Osteocyte (in vitro differentiated cells): ENCODE results near the gene COL4A2. TPM values are rescaled to one million over a fixed set of nuclear protein-coding genes. Genes with fewer than 3 reads are reported as not detected.

Experiments used
- DNase-seq: peaks from one replicate; pipeline ENCODE4 v3.0.0; 2021; ENCODE audit warnings: mixed read lengths; ENCODE audit not compliant: unreplicated experiment; ENCODE audit errors: extremely low spot score
- H3K27ac Mint-ChIP-seq: one replicate; pipeline ENCODE4 v1.8.0; 2021; ENCODE audit warnings: mild to moderate bottlenecking, mixed read lengths; ENCODE audit not compliant: unreplicated experiment
- H3K27me3 Mint-ChIP-seq: one replicate; pipeline ENCODE4 v1.8.0; 2021; ENCODE audit warnings: mixed read lengths; ENCODE audit not compliant: unreplicated experiment
- H3K36me3 Mint-ChIP-seq: one replicate; pipeline ENCODE4 v1.8.0; 2021; ENCODE audit warnings: mixed read lengths; ENCODE audit not compliant: unreplicated experiment
- H3K4me1 Mint-ChIP-seq: one replicate; pipeline ENCODE4 v1.8.0; 2021; ENCODE audit warnings: mixed read lengths; ENCODE audit not compliant: unreplicated experiment
- H3K4me3 Mint-ChIP-seq: one replicate; pipeline ENCODE4 v1.8.0; 2021; ENCODE audit warnings: mild to moderate bottlenecking, moderate library complexity, mixed read lengths; ENCODE audit not compliant: unreplicated experiment
- H3K9me3 Mint-ChIP-seq: one replicate; pipeline ENCODE4 v1.8.0; 2021; ENCODE audit warnings: mixed read lengths; ENCODE audit not compliant: unreplicated experiment
- total RNA-seq: library from RNA; stranded (reverse); gene quantifications from 2 replicates; pipeline ENCODE4 v1.2.1, GENCODE V29; 2021
- TF ChIP-seq, protein P1 (sequence below): fragments of 200-600 bp; sonication (generic); IDR thresholded peaks from 2 replicates; pipeline ENCODE4 v1.5.0; 2021; ENCODE audit warnings: antibody characterized with exemption, mild to moderate bottlenecking, moderate library complexity

The COL4A2 gene
- total RNA-seq, 1 donor from 2014 or later, result 2,001 TPM

DNA sequence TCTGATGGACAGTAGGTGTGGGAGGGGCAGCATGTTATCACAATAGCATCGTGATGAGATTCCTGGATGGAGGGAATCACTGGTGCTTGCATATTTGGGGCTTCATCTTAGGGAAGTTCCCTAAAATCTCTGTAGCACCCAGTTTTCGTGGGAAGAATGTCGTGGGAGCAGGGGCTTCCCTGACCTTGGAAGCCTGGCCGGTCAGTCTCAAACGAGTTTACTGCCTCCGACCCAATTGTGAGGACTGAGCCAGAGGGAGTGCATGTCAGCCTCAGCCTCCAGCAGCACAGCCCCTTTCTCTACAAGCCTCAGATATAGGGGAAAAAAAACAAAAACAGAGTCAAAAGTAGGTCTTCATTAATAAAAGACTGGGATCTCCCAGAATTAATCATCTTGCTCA is 32.2 kb downstream of the COL4A2 start:
- TF ChIP-seq, protein P1, sequence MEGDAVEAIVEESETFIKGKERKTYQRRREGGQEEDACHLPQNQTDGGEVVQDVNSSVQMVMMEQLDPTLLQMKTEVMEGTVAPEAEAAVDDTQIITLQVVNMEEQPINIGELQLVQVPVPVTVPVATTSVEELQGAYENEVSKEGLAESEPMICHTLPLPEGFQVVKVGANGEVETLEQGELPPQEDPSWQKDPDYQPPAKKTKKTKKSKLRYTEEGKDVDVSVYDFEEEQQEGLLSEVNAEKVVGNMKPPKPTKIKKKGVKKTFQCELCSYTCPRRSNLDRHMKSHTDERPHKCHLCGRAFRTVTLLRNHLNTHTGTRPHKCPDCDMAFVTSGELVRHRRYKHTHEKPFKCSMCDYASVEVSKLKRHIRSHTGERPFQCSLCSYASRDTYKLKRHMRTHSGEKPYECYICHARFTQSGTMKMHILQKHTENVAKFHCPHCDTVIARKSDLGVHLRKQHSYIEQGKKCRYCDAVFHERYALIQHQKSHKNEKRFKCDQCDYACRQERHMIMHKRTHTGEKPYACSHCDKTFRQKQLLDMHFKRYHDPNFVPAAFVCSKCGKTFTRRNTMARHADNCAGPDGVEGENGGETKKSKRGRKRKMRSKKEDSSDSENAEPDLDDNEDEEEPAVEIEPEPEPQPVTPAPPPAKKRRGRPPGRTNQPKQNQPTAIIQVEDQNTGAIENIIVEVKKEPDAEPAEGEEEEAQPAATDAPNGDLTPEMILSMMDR, result no peak
- H3K27me3 Mint-ChIP-seq, result no peaks in the 10 kb centered on the region
- peak overlapping the region; percentile 97 for H3K27ac Mint-ChIP-seq
- peaks cover 41% of the 10 kb centered on the region for H3K36me3 Mint-ChIP-seq
- peaks cover 97% of the 10 kb centered on the region for H3K4me1 Mint-ChIP-seq
- no peak for DNase-seq
- H3K9me3 Mint-ChIP-seq, result no peaks in the 10 kb centered on the region
- H3K4me3 Mint-ChIP-seq, result peak overlapping the region; percentile 5

DNA sequence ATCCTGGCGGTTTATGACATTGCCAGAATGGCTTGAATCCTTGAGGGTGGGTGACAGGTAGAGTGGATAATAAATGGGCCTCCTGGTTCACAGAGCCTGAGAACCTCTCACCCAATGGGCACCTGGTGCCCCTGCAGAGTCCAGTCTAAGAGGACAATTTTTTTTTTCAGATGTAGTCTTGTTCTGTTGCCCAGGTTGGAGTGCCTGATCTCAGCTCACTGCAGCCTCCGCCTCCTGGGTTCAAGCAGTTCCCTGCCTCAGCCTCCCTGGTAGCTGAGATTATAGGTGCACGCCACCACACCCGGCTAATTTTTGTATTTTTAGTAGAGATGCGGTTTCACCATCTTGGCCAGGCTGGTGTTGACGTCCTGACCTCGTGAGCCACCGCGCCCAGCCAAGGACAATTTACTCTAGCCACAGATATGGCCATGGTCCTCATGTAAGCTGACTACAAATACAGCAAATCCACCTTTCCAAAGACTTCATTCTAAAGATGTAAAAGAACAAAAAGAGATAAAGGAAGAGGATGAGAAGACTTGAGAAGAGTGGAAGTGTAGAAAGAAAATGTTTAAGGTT is 33.0 kb downstream of the COL4A2 start:
- Mint-ChIP-seq H3K27ac (peak overlapping the region; percentile 97), H3K4me1 (peaks cover 94% of the 10 kb centered on the region), H3K9me3 (no peaks in the 10 kb centered on the region), H3K27me3 (no peaks in the 10 kb centered on the region), H3K4me3 (no peak overlapping the region), H3K36me3 (peaks cover 39% of the 10 kb centered on the region)
- TF ChIP-seq, protein P1, result no peak
- DNase-seq, result no peak

DNA sequence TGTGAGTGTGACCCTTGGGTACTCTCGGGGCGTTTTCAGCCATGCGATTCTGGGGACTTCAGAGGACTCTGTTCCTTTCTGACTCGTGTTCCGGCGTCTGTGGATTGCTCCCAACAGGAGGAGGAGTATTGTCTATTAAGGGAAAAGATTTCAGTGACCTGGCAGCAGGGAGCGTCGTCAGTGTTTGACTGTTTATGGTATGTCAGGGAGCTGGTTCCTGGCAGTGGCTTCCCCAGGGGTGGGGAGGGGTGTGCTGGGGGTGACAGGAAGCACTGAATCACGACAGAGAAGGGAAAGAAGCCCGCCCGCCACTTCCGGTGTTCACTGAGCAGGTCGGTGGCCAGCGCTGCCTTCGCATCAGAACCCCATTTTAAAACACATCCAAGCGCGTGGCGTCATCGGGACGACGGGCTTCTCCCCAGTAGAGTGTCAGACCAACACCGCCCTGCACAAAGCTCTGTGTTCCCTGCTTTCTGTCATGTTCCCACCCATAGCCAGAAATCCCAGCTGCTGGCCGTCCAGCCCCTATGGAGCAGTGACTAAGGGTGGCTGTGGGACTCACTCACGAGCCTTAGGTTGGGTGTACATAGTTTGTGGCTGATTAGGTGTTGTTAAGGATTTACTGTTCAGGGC is 33.8 kb downstream of the COL4A2 start:
- no peaks in the 10 kb centered on the region for H3K27me3 Mint-ChIP-seq
- H3K9me3 Mint-ChIP-seq, result no peaks in the 10 kb centered on the region
- peaks cover 87% of the 10 kb centered on the region for H3K4me1 Mint-ChIP-seq
- no peak for DNase-seq
- TF ChIP-seq, protein P1, result no peak
- peak overlapping the region; percentile 97 for H3K27ac Mint-ChIP-seq
- H3K4me3 Mint-ChIP-seq, result peak overlapping the region; percentile 9
- peaks cover 31% of the 10 kb centered on the region for H3K36me3 Mint-ChIP-seq

DNA sequence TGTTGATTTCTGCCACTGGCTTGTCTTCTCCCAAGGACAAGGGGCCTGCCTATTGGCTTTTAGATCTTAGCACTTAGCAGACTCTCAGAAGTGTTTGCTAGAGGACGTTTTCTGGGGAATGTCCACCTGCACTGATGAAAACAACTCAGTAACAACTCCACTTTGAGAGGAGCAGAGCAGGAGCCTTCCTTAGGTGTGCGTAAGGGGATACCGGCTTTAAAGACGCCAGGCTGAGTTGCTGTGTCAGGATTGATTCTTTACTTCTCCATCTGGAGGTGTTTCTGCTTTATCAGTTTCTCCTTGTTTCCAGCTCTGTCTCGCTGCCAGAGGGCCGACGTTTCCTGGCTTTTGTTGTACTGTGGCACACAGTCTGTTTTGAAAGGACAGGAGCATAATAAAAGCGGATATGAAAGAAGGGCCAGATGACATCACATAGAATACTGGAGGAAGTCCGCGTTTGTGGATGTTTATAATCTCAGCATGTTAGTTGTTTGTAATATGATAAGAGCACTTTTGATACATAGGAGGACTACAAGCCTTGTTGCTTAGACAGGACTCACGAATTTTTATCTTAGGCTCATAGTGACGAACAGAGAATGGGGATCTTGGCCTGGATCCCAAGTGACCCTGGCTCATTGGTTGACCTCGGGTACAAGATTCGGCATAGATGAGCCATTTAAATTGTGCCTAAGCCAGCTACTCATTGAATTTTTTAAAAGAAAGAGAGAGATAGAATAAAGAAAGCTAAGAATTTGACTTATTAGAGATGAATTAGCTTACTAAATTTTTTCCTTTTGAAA is 34.6 kb downstream of the COL4A2 start:
- peaks cover 87% of the 10 kb centered on the region for H3K4me1 Mint-ChIP-seq
- H3K9me3 Mint-ChIP-seq, result no peaks in the 10 kb centered on the region
- TF ChIP-seq, protein P1, result no peak
- H3K27me3 Mint-ChIP-seq, result no peaks in the 10 kb centered on the region
- DNase-seq, result no peak
- H3K4me3 Mint-ChIP-seq, result no peak overlapping the region
- peaks cover 27% of the 10 kb centered on the region for H3K36me3 Mint-ChIP-seq
- peak overlapping the region; percentile 97 for H3K27ac Mint-ChIP-seq

DNA sequence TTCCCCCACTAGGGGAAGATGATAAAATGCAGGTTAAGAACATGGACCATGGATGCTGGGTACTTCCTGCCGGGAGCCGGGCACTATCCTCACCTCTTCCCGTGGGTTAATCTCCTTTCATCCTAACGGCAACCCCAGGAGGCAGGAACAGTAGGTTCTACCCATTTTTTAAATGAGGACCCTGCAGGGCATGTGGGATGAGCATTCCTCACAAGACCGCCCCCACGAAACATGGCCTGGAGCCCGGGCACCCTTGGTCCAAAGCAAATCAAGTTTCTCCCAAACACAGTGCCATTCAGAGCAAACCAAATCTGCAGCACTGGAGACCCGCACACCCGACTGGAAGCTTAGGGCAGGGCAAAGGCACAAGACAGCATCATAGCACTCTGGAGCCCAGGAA is 35.4 kb downstream of the COL4A2 start:
- peak overlapping the region; percentile 16 for H3K4me3 Mint-ChIP-seq
- no peaks in the 10 kb centered on the region for H3K27me3 Mint-ChIP-seq
- no peaks in the 10 kb centered on the region for H3K9me3 Mint-ChIP-seq
- peak overlapping the region; percentile 42 for H3K27ac Mint-ChIP-seq
- H3K4me1 Mint-ChIP-seq, result peaks cover 85% of the 10 kb centered on the region
- TF ChIP-seq, protein P1, result no peak
- no peak for DNase-seq
- peaks cover 27% of the 10 kb centered on the region for H3K36me3 Mint-ChIP-seq
